Heart left ventricle (tissue), 16 donors: ENCODE results near the gene TUT4. TPM values are rescaled to one million over a fixed set of nuclear protein-coding genes. Genes with fewer than 3 reads are reported as not detected.
A peak's percentile ranks its signal among the peaks of the same experiment; 100 is the strongest.

ENCODE experiments used
- ATAC-seq, 4 donors: fragments of 200-7000 bp; cut with Tn5 transposase; one replicate each; pipeline ENCODE4 v1.9.1; 2020 to 2022; ENCODE audit warnings: moderate library complexity in 4 of 4, mild to moderate bottlenecking in 3 of 4, moderate number of reproducible peaks in 1 of 4
- DNase-seq, 5 donors: peaks; one replicate each; pipeline ENCODE4 v3.0.0-alpha.2; 2020
- H3K27ac ChIP-seq, 12 donors: fragments of 200-600 bp; sonication (generic) in 4 of 12; one replicate each; pipeline versions ENCODE4 v1.5.0 to v1.8.0; 2016 to 2022; ENCODE audit warnings: mild to moderate bottlenecking in 2 of 12
- H3K27me3 ChIP-seq, 9 donors: fragments of 200-600 bp; sonication (generic) in 2 of 9; one replicate each; pipeline versions ENCODE4 v1.5.1 to v1.8.0; 2016 to 2022; ENCODE audit warnings: mild to moderate bottlenecking in 3 of 9
- H3K36me3 ChIP-seq, 9 donors: fragments of 200-600 bp; sonication (generic) in 2 of 9; one replicate each; pipeline versions ENCODE4 v1.5.0 to v1.8.0; 2018 to 2022; ENCODE audit warnings: mild to moderate bottlenecking in 2 of 9
- H3K4me1 ChIP-seq, 12 donors: fragments of 200-600 bp; sonication (generic) in 4 of 12; one replicate each; pipeline versions ENCODE4 v1.5.0 to v1.8.0; 2016 to 2022; ENCODE audit warnings: mild to moderate bottlenecking in 3 of 12
- H3K4me3 ChIP-seq, 12 donors: fragments of 200-600 bp; sonication (generic) in 4 of 12; one replicate each; pipeline versions ENCODE4 v1.5.0 to v1.8.0; 2017 to 2022; ENCODE audit warnings: mild to moderate bottlenecking in 9 of 12, moderate library complexity in 4 of 12
- H3K9me3 ChIP-seq, 12 donors: fragments of 200-600 bp; sonication (generic) in 4 of 12; one replicate each; pipeline versions ENCODE4 v1.5.0 to v1.8.0; 2016 to 2022; ENCODE audit warnings: mild to moderate bottlenecking in 1 of 12
- CTCF ChIP-seq, 12 donors: fragments of 200-600 bp; sonication (generic) in 4 of 12; IDR thresholded peaks; one replicate each; pipeline versions ENCODE4 v1.5.0 to v1.8.0; 2018 to 2022; ENCODE audit warnings: antibody characterized with exemption in 12 of 12, mild to moderate bottlenecking in 5 of 12
- POLR2A ChIP-seq, 2 donors: fragments of 450-650 bp; IDR thresholded peaks; one replicate each; pipeline ENCODE4 v1.6.1; 2017; ENCODE audit warnings: antibody characterized with exemption in 2 of 2, mild to moderate bottlenecking in 2 of 2, moderate library complexity in 2 of 2
- WGBS, 4 donors: extraction: QIAGEN DNeasy Blood & Tissue Kit in 2 of 4; methylation state at CpG; one replicate each; pipeline versions ENCODE4 v1.1.5 to v1.1.7; 2013 to 2018; 5-methylcytosine and 5-hydroxymethylcytosine counted together
- intact Hi-C, 10 donors: fragments of 100-400 bp; cut with DNase I; formaldehyde crosslinking; loops; one replicate each; pipeline versions ENCODE4 v1.11.1 to v1.14.2; 2022
- polyA plus RNA-seq, 2 donors: library from polyadenylated mRNA; stranded (reverse); fragments of 200-250 nt; gene quantifications; one replicate each; pipeline ENCODE4 v1.2.3, GENCODE V29; 2013
- total RNA-seq, 9 donors: library from RNA; depleted of rRNA in 2 of 9; stranded (reverse); fragments of >200 nt in 2 of 9; fragmentation: NEBNext Ultra II Directional in 3 of 9; extraction: Animal tissue kit (Norgen Biotek cat#: 25700) in 3 of 9; gene quantifications; one replicate each; pipeline versions ENCODE4 v1.1.0 to v1.2.4, GENCODE V29; 2016 to 2023
- donor health status: ischemic (EF 13 %, LVEDD 7.1; RV severe dilation, severe dysfunction).
- donor health status: healthy with polysubstance abuse.
- donor health status: DM: no; HTN: yes; CAD: no.
- donor health status: DM: no; HTN: no; CAD: no.
- donor health status: ischemic (EF 25% LVEDD 6.9; RV normal size, moderate dysfunction).
- donor health status: ischemic (EF 25% LVEDD 5.7; RV mildly dilated, moderate dysfunction).
- donor health status: healthy.
- donor health status: DM: yes; HTN: yes; CAD: no.
- donor health status: ischemic (EF 35%, LVEDD 5.7; RV mildly dilated, moderate dysfunction).
- donor health status: nonischemic (EF 11% LVEDD 7.7; RV severe dilation, severe dysfunction).
- donor health status: DM: yes; HTN: yes; CAD: no.
- donor health status: PGD.
- donor health status: ischemic (EF 29% LVEDD 5.4; RV normal size, mild dysfunction).
- donor health status: nonischemic (EF 23%, LVEDD 6.1; RV moderate dilation, normal function).

TUT4 gene
- total and polyA plus RNA-seq, 11 donors, result 14.8 to 43.8 (median 30.4) TPM

GRCh38 chr1:52601519-52601918 lies 48.6 kb upstream of the TUT4 start:
- H3K9me3 ChIP-seq, result no peaks in the 10 kb centered on the region
- intact Hi-C loops, result loop anchor here in 6 of 10 donors (5.0 to 10.0 kb wide), 3 partner anchors 44 to 49 kb away; partner anchors contain the start of gene TUT4 (in 4 of the 6)
- peaks cover 0 to 8% (median 1%) of the 10 kb centered on the region in 9 donors for H3K36me3 ChIP-seq
- 61 to 74% (median 68%) methylated on average over 3 of the region's 3 CpGs for WGBS, 4 donors
- no peak for ATAC-seq
- TF ChIP-seq POLR2A (IDR thresholded peaks at IDR 0.05) (no peak), CTCF (IDR thresholded peaks at IDR 0.05) (no peak)
- no peaks in the 10 kb centered on the region for H3K27me3 ChIP-seq
- no peak for DNase-seq
- peaks cover 0 to 37% (median 24%) of the 10 kb centered on the region in 12 donors for H3K4me1 ChIP-seq
- H3K27ac ChIP-seq, result peak overlapping the region in 8 of 12 donors; percentile 69 to 90 (median 84)
- H3K4me3 ChIP-seq, result peak overlapping the region in 10 of 12 donors; percentile 54 to 74 (median 66)

GRCh38 chr1:52600533-52601179 lies 47.8 kb upstream of the TUT4 start:
- Histone ChIP-seq H3K27me3 (no peaks in the 10 kb centered on the region), H3K9me3 (no peaks in the 10 kb centered on the region), H3K4me1 (peaks cover 0 to 37% (median 24%) of the 10 kb centered on the region in 12 donors), H3K27ac (no peak overlapping the region), H3K4me3 (no peak overlapping the region), H3K36me3 (peaks cover 0 to 7% (median 0%) of the 10 kb centered on the region in 9 donors)
- intact Hi-C loops, result loop anchor here in 6 of 10 donors (5.0 to 10.0 kb wide), 3 partner anchors 43 to 48 kb away; partner anchors contain the start of gene TUT4 (in 4 of the 6)
- TF ChIP-seq CTCF (IDR thresholded peaks at IDR 0.05), result no peak
- no peak for TF ChIP-seq POLR2A (IDR thresholded peaks at IDR 0.05)
- 97 to 99% (median 98%) methylated on average over 8 of the region's 8 CpGs for WGBS, 4 donors
- DNase-seq, result no peak
- ATAC-seq, result no peak

GRCh38 chr1:52599236-52599635 lies 46.3 kb upstream of the TUT4 start:
- H3K4me3 ChIP-seq, result no peak overlapping the region
- no peak for ATAC-seq
- no peak for DNase-seq
- no peaks in the 10 kb centered on the region for H3K9me3 ChIP-seq
- intact Hi-C loops, result no loop called here
- H3K36me3 ChIP-seq, result no peaks in the 10 kb centered on the region
- H3K27me3 ChIP-seq, result no peaks in the 10 kb centered on the region
- no peak for TF ChIP-seq POLR2A (IDR thresholded peaks at IDR 0.05)
- TF ChIP-seq CTCF (IDR thresholded peaks at IDR 0.05), result no peak
- no peak overlapping the region for H3K27ac ChIP-seq
- peaks cover 0 to 38% (median 22%) of the 10 kb centered on the region in 12 donors for H3K4me1 ChIP-seq
- 95 to 98% (median 96%) methylated on average over 7 of the region's 7 CpGs for WGBS, 4 donors

- ATAC-seq, result no peak
- peaks cover 0 to 33% (median 17%) of the 10 kb centered on the region in 12 donors for H3K4me1 ChIP-seq
- intact Hi-C loops, result no loop called here
- WGBS, 4 donors, result 93 to 96% (median 96%) methylated on average over 7 of the region's 7 CpGs
- H3K36me3 ChIP-seq, result no peaks in the 10 kb centered on the region
- no peak overlapping the region for H3K27ac ChIP-seq
- H3K27me3 ChIP-seq, result no peaks in the 10 kb centered on the region
- no peak overlapping the region for H3K4me3 ChIP-seq
- no peak for DNase-seq
- TF ChIP-seq CTCF (IDR thresholded peaks at IDR 0.05), result no peak
- TF ChIP-seq POLR2A (IDR thresholded peaks at IDR 0.05), result no peak
- H3K9me3 ChIP-seq, result no peaks in the 10 kb centered on the region
These were observed 45.8 kb upstream of the TUT4 start for GRCh38 chr1:52598729-52599128.
